Keratinocyte (primary cell): ENCODE data around the gene LIN28B. TPM values are rescaled to one million over a fixed set of nuclear protein-coding genes. Genes with fewer than 3 reads are reported as not detected.

Experiments used
- DNase-seq: peaks from one replicate; pipeline ENCODE4 v3.0.0-alpha.2; 2011; ENCODE audit warnings: low read depth, missing footprints, low spot score
- FAIRE-seq: peaks from 2 replicates; lab custom pipeline; 2011; peaks lifted over from hg19 to GRCh38; lab: Jason Lieb, UNC
- H2AFZ ChIP-seq: 2 replicates; pipeline ENCODE4 v1.6.0; 2012; ENCODE audit warnings: low read length, control low read depth, inconsistent platforms; ENCODE audit not compliant: control insufficient read depth
- H3K27ac ChIP-seq: 2 replicates; pipeline ENCODE4 v1.5.1; 2011; ENCODE audit warnings: low read length; ENCODE audit not compliant: control insufficient read depth, insufficient read depth
- H3K27me3 ChIP-seq: 3 replicates; pipeline ENCODE4 v1.6.0; 2011; ENCODE audit warnings: low read length; ENCODE audit not compliant: control insufficient read depth, insufficient read depth; ENCODE audit errors: extremely low read depth
- H3K36me3 ChIP-seq, 2 experiments: 2 replicates in 1 of 2; 3 replicates in 1 of 2; pipeline ENCODE4 v1.5.1; 2011; ENCODE audit warnings: low read length in 2 of 2, mild to moderate bottlenecking in 1 of 2; ENCODE audit not compliant: control insufficient read depth in 2 of 2, insufficient read depth in 2 of 2; ENCODE audit errors: extremely low read depth in 1 of 2
- H3K4me1 ChIP-seq: 3 replicates; pipeline ENCODE4 v1.5.1; 2011; ENCODE audit warnings: low read length; ENCODE audit not compliant: control insufficient read depth, insufficient read depth; ENCODE audit errors: extremely low read depth
- H3K4me2 ChIP-seq: 3 replicates; pipeline ENCODE4 v1.6.0; 2011; ENCODE audit warnings: low read depth, low read length; ENCODE audit not compliant: control insufficient read depth, insufficient read depth; ENCODE audit errors: extremely low read depth
- H3K4me3 ChIP-seq, 3 experiments: fragments of 200-600 bp in 1 of 3; sonication (generic) in 1 of 3; 2 replicates in 2 of 3; 3 replicates in 1 of 3; pipeline ENCODE4 v1.5.1; 2011 to 2016; ENCODE audit warnings: low read length in 3 of 3, mild to moderate bottlenecking in 3 of 3, control low read depth in 2 of 3, inconsistent platforms in 1 of 3, low read depth in 1 of 3, mixed read lengths in 1 of 3, mixed run types in 1 of 3, moderate library complexity in 1 of 3; ENCODE audit not compliant: control insufficient read depth in 2 of 3, insufficient read depth in 2 of 3; ENCODE audit errors: extremely low read depth in 1 of 3
- H3K79me2 ChIP-seq: 2 replicates; pipeline ENCODE4 v1.6.0; 2012; ENCODE audit warnings: low read length; ENCODE audit not compliant: control insufficient read depth, insufficient read depth
- H3K9ac ChIP-seq: 3 replicates; pipeline ENCODE4 v1.6.0; 2011; ENCODE audit warnings: low read length; ENCODE audit not compliant: control insufficient read depth, insufficient read depth; ENCODE audit errors: extremely low read depth
- H3K9me1 ChIP-seq: 3 replicates; pipeline ENCODE4 v1.6.0; 2011; ENCODE audit warnings: low read length; ENCODE audit not compliant: control insufficient read depth, insufficient read depth; ENCODE audit errors: extremely low read depth
- H3K9me3 ChIP-seq: 2 replicates; pipeline ENCODE4 v1.5.1; 2012; ENCODE audit warnings: low read depth, low read length; ENCODE audit not compliant: control insufficient read depth
- H4K20me1 ChIP-seq: 3 replicates; pipeline ENCODE4 v1.6.0; 2011; ENCODE audit warnings: low read length; ENCODE audit not compliant: control insufficient read depth, insufficient read depth; ENCODE audit errors: extremely low read depth
- EZH2 ChIP-seq: IDR thresholded peaks from one replicate; pipeline ENCODE4 v1.6.1; 2012; ENCODE audit warnings: inconsistent platforms, mild to moderate bottlenecking, low read length, moderate library complexity
- dilution Hi-C: fragments of 300-500 bp; cut with MboI; formaldehyde crosslinking; loops from one replicate; pipeline ENCODE4 v1.7.0; 2020; ENCODE audit warnings: low sequenced_read_pairs; ENCODE audit not compliant: extremely low pct_ligation_motif_present
- polyA plus RNA-seq, 5 experiments: library from polyadenylated mRNA; depleted of rRNA in 3 of 5; stranded (reverse) in 3 of 5; stranded (forward) in 1 of 5; unstranded in 1 of 5; fragments of >200 nt; gene quantifications; 1 replicate in 1 of 5; 2 replicates in 3 of 5; 3 replicates in 1 of 5; pipeline versions ENCODE4 v1.2.1 to v1.2.3, GENCODE V29; 2011 to 2012; ENCODE audit warnings: missing spikeins in 2 of 5, low read depth in 1 of 5, low replicate concordance in 1 of 5
- TF ChIP-seq, protein P1 (sequence below), 3 experiments: IDR thresholded peaks in 1 of 3; conservative IDR thresholded peaks in 1 of 3; optimal IDR thresholded peaks in 1 of 3; 2 replicates in 2 of 3; 3 replicates in 1 of 3; pipeline versions ENCODE3 to v1.5.1; 2011; ENCODE audit warnings: low read length in 3 of 3, mild to moderate bottlenecking in 3 of 3, moderate library complexity in 2 of 3, control low read depth in 1 of 3, inconsistent platforms in 1 of 3; ENCODE audit not compliant: insufficient read depth in 2 of 3; ENCODE audit errors: extremely low read depth in 1 of 3

The LIN28B gene
- polyA plus RNA-seq, 1 donor (not counting 4 experiments of a cell fraction or from before 2014, with no cell fraction given) = not detected

DNA sequence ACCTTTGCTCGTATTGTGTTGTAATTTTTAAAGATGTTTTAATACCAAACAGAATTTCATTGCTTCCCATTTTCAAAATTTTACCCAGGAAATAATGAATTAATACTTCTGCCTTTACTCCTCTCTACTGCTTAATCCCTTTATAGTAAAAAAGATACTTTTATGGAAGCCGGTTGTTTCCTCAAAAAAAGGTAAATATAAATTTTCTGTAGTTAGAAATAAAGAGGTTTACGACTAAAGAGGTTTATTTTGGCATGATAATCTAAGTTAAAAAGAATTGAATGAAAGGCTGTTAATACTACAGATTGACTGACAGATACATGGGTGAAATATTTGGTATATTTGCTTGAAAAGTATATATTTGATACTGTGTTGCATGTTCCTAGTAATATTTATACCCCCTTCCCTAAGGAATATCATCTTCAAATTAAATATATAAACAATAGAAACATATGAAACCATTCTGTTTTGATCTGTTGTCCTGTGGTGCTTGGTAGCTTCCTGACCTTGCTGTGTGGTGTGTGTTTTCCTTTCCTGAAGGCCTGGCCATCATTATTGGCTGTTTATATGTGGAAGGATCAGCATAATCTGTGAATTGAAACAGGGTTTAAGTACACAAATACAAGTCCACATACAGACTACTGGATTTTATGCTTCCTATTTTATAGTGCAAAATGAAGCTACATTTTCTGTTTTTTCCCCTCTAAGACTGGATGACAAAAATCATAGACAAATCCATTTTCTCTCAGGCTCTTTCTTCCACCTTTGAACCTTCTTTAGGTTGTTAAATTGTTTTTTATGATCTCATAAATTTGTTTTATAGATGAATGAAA, 2.3 kb downstream of the LIN28B start:
- no peaks in the 10 kb centered on the region for H3K36me3 ChIP-seq
- no peaks in the 10 kb centered on the region for H4K20me1 ChIP-seq
- TF ChIP-seq EZH2 = no peak
- TF ChIP-seq, protein P1, sequence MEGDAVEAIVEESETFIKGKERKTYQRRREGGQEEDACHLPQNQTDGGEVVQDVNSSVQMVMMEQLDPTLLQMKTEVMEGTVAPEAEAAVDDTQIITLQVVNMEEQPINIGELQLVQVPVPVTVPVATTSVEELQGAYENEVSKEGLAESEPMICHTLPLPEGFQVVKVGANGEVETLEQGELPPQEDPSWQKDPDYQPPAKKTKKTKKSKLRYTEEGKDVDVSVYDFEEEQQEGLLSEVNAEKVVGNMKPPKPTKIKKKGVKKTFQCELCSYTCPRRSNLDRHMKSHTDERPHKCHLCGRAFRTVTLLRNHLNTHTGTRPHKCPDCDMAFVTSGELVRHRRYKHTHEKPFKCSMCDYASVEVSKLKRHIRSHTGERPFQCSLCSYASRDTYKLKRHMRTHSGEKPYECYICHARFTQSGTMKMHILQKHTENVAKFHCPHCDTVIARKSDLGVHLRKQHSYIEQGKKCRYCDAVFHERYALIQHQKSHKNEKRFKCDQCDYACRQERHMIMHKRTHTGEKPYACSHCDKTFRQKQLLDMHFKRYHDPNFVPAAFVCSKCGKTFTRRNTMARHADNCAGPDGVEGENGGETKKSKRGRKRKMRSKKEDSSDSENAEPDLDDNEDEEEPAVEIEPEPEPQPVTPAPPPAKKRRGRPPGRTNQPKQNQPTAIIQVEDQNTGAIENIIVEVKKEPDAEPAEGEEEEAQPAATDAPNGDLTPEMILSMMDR (optimal IDR thresholded peaks at IDR 0.05 in 1 of 3, IDR thresholded peaks at IDR 0.05 in 1 of 3, conservative IDR thresholded peaks at IDR 0.05 in 1 of 3; ENCODE audit: extremely low read depth in 1 of 3, insufficient read depth in 2 of 3, low read length in 3 of 3) = no peak
- dilution Hi-C loops = no loop called here
- H3K9ac ChIP-seq = no peak overlapping the region
- no peak overlapping the region for H3K27ac ChIP-seq
- H3K9me1 ChIP-seq = no peaks in the 10 kb centered on the region
- no peak overlapping the region for H2AFZ ChIP-seq
- H3K27me3 ChIP-seq = peaks cover 37% of the 10 kb centered on the region
- no peak overlapping the region for H3K4me3 ChIP-seq
- no peaks in the 10 kb centered on the region for H3K79me2 ChIP-seq
- H3K4me1 ChIP-seq = no peaks in the 10 kb centered on the region
- DNase-seq = no peak
- H3K9me3 ChIP-seq = no peaks in the 10 kb centered on the region
- no peak for FAIRE-seq
- H3K4me2 ChIP-seq = no peak overlapping the region

DNA sequence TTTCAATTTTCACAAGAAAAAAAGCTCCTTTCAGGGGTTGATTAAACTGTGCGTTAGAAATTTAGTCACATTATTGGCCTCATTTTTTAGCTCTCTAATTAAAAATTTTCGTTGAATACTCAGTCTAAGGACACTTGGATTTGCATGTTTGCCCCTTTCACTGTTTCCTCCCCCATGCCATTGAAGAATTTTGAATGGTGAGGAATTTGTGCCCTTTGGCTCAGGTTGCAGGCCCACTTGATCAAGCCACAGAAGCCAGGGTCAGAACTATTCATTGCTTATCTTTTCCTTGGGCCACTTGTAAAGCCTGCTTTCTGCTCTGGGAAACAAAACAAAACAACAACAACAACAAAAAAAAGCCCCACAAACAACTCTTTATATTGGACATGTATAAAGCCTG, 12.2 kb downstream of the LIN28B start:
- no peak for DNase-seq
- H3K9ac ChIP-seq = no peak overlapping the region
- H3K27me3 ChIP-seq = no peaks in the 10 kb centered on the region
- H4K20me1 ChIP-seq = no peaks in the 10 kb centered on the region
- no peak overlapping the region for H3K4me2 ChIP-seq
- TF ChIP-seq EZH2 = no peak
- TF ChIP-seq, protein P1 (optimal IDR thresholded peaks at IDR 0.05 in 1 of 3, IDR thresholded peaks at IDR 0.05 in 1 of 3, conservative IDR thresholded peaks at IDR 0.05 in 1 of 3; ENCODE audit: extremely low read depth in 1 of 3, insufficient read depth in 2 of 3, low read length in 3 of 3) = no peak
- no peaks in the 10 kb centered on the region for H3K9me3 ChIP-seq
- no peak for FAIRE-seq
- no peaks in the 10 kb centered on the region for H3K9me1 ChIP-seq
- dilution Hi-C loops = no loop called here
- H3K27ac ChIP-seq = no peak overlapping the region
- H3K4me1 ChIP-seq = no peaks in the 10 kb centered on the region
- H3K36me3 ChIP-seq = no peaks in the 10 kb centered on the region
- H3K4me3 ChIP-seq = no peak overlapping the region
- H3K79me2 ChIP-seq = no peaks in the 10 kb centered on the region
- H2AFZ ChIP-seq = no peak overlapping the region
